Heart right ventricle (tissue), 16 donors: Measurements from ENCODE around the gene UQCC5. TPM values are rescaled to one million over a fixed set of nuclear protein-coding genes. Genes with fewer than 3 reads are reported as not detected.

Experiments used
- ATAC-seq, 8 donors: fragments of 200-7000 bp; cut with Tn5 transposase; one replicate each; pipeline ENCODE4 v1.9.1; 2020; ENCODE audit warnings: mild to moderate bottlenecking in 8 of 8, moderate library complexity in 8 of 8, moderate number of reproducible peaks in 1 of 8
- DNase-seq, 2 donors: peaks; one replicate each; pipeline ENCODE4 v3.0.0-alpha.2; 2020
- H3K27ac ChIP-seq, 10 donors: fragments of 200-600 bp; sonication (generic) in 2 of 10; one replicate each; pipeline versions ENCODE4 v1.5.0 to v1.8.0; 2020 to 2022; ENCODE audit warnings: mild to moderate bottlenecking in 3 of 10
- H3K27me3 ChIP-seq, 7 donors: fragments of 200-600 bp; one replicate each; pipeline ENCODE4 v1.8.0; 2021 to 2022; ENCODE audit warnings: mild to moderate bottlenecking in 2 of 7
- H3K36me3 ChIP-seq, 9 donors: fragments of 200-600 bp; sonication (generic) in 1 of 9; one replicate each; pipeline versions ENCODE4 v1.5.0 to v1.8.0; 2020 to 2022; ENCODE audit warnings: mild to moderate bottlenecking in 2 of 9
- H3K4me1 ChIP-seq, 9 donors: fragments of 200-600 bp; sonication (generic) in 1 of 9; one replicate each; pipeline versions ENCODE4 v1.5.0 to v1.8.0; 2020 to 2022; ENCODE audit warnings: mild to moderate bottlenecking in 4 of 9
- H3K4me3 ChIP-seq, 10 donors: fragments of 200-600 bp; sonication (generic) in 2 of 10; one replicate each; pipeline versions ENCODE4 v1.5.0 to v1.8.0; 2020 to 2022; ENCODE audit warnings: mild to moderate bottlenecking in 7 of 10, moderate library complexity in 2 of 10
- H3K9me3 ChIP-seq, 11 donors: fragments of 200-600 bp in 10 of 11; sonication (generic) in 2 of 11; one replicate each; pipeline versions ENCODE4 v1.5.0 to v1.8.0; 2013 to 2022; ENCODE audit warnings: mild to moderate bottlenecking in 2 of 11, control low read depth in 1 of 11, moderate library complexity in 1 of 11
- CTCF ChIP-seq, 9 donors: fragments of 200-600 bp; sonication (generic) in 2 of 9; IDR thresholded peaks; one replicate each; pipeline versions ENCODE4 v1.5.0 to v1.8.0; 2021 to 2022; ENCODE audit warnings: antibody characterized with exemption in 9 of 9, mild to moderate bottlenecking in 5 of 9, moderate library complexity in 1 of 9
- WGBS, 2 donors: extraction: QIAGEN DNeasy Blood & Tissue Kit; methylation state at CpG; one replicate each; pipeline ENCODE4 v1.1.7; 2013; ENCODE audit warnings: inconsistent platforms in 1 of 2; 5-methylcytosine and 5-hydroxymethylcytosine counted together
- intact Hi-C, 10 donors: fragments of 100-400 bp; cut with DNase I; formaldehyde crosslinking; loops; one replicate each; pipeline versions ENCODE4 v1.11.1 to v1.14.2; 2022
- polyA plus RNA-seq, 2 donors: library from polyadenylated mRNA; stranded (reverse); fragments of 200-250 nt; gene quantifications; one replicate each; pipeline ENCODE4 v1.2.3, GENCODE V29; 2013
- total RNA-seq, 10 donors: library from RNA; stranded (reverse); fragmentation: NEBNext Ultra II Directional in 3 of 10; extraction: Animal tissue kit (Norgen Biotek cat#: 25700) in 3 of 10; gene quantifications; one replicate each; pipeline versions ENCODE4 v1.2.1 to v1.2.4, GENCODE V29; 2021 to 2023
- donor health status: Arrhythmogenic right ventricular cardiomyopathy.
- donor health status: ischemic (EF 13 %, LVEDD 7.1; RV severe dilation, severe dysfunction).
- donor health status: healthy with polysubstance abuse.
- donor health status: DM: no; HTN: yes; CAD: no.
- donor health status: DM: no; HTN: no; CAD: no.
- donor health status: ischemic (EF 25% LVEDD 6.9; RV normal size, moderate dysfunction).
- donor health status: ischemic (EF 25% LVEDD 5.7; RV mildly dilated, moderate dysfunction).
- donor health status: healthy.
- donor health status: DM: yes; HTN: yes; CAD: no.
- donor health status: Ischemic cardiomyopathy.
- donor health status: ischemic (EF 35%, LVEDD 5.7; RV mildly dilated, moderate dysfunction).
- donor health status: nonischemic (EF 11% LVEDD 7.7; RV severe dilation, severe dysfunction).
- donor health status: DM: yes; HTN: yes; CAD: no.
- donor health status: PGD.
- donor health status: ischemic (EF 29% LVEDD 5.4; RV normal size, mild dysfunction).
- donor health status: nonischemic (EF 23%, LVEDD 6.1; RV moderate dilation, normal function).

UQCC5 gene
- total and polyA plus RNA-seq, 12 donors = 30.2 to 147 (median 70.3) TPM

GRCh38 chr3:52572221-52572620 lies 35.8 kb downstream of the UQCC5 start:
- H3K4me3 ChIP-seq = no peak overlapping the region
- H3K27ac ChIP-seq = no peak overlapping the region
- H3K9me3 ChIP-seq = no peaks in the 10 kb centered on the region
- H3K36me3 ChIP-seq = peaks cover 0 to 94% (median 22%) of the 10 kb centered on the region in 9 donors
- H3K27me3 ChIP-seq = no peaks in the 10 kb centered on the region
- DNase-seq = no peak
- intact Hi-C loops = no loop called here
- WGBS, 2 donors = 63 to 80% methylated on average over 6 of the region's 6 CpGs
- H3K4me1 ChIP-seq = peaks cover 0 to 15% (median 0%) of the 10 kb centered on the region in 9 donors
- no peak for ATAC-seq
- no peak for TF ChIP-seq CTCF (IDR thresholded peaks at IDR 0.05)

GRCh38 chr3:52574056-52574965 lies 37.9 kb downstream of the UQCC5 start:
- ATAC-seq (peak in 1 of 8 donors; percentile 27), DNase-seq (no peak)
- TF ChIP-seq CTCF (IDR thresholded peaks at IDR 0.05) = no peak
- H3K27ac ChIP-seq = peak overlapping the region in 1 of 10 donors; percentile 7
- no peaks in the 10 kb centered on the region for H3K9me3 ChIP-seq
- no peak overlapping the region for H3K4me3 ChIP-seq
- intact Hi-C loops = no loop called here
- H3K27me3 ChIP-seq = no peaks in the 10 kb centered on the region
- peaks cover 0 to 13% (median 0%) of the 10 kb centered on the region in 9 donors for H3K4me1 ChIP-seq
- 86 to 91% methylated on average over 6 of the region's 6 CpGs for WGBS, 2 donors
- peaks cover 0 to 99% (median 40%) of the 10 kb centered on the region in 9 donors for H3K36me3 ChIP-seq

Other genes starting within 250 kb of the UQCC5 start
- 1 to 10 TPM; 4.3 to 9.2 (median 4.9) TPM for gene GLYCTK, start 248.8 kb upstream of the UQCC5 start, total RNA-seq
- gene GLYCTK, start 248.8 kb upstream of the UQCC5 start, polyA plus RNA-seq = 1 to 10 TPM; 6.7 to 8.4 TPM
- 1 to 10 TPM; 1.5 to 5.9 (median 2.8) TPM for gene DNAH1, start 220.3 kb upstream of the UQCC5 start, total RNA-seq
- 1 to 10 TPM in 1 of 2 donors, under 1 TPM in 1; 0.99 to 6.4 TPM for gene DNAH1, start 220.3 kb upstream of the UQCC5 start, polyA plus RNA-seq
- gene BAP1, start 126.6 kb upstream of the UQCC5 start, total RNA-seq = 10 to 100 TPM; 37.1 to 58.2 (median 46.1) TPM
- 10 to 100 TPM; 50.6 to 51.6 TPM for gene BAP1, start 126.6 kb upstream of the UQCC5 start, polyA plus RNA-seq
- 10 to 100 TPM; 11.5 to 26.3 (median 22.4) TPM for gene PHF7, start 125.9 kb upstream of the UQCC5 start, total RNA-seq
- gene PHF7, start 125.9 kb upstream of the UQCC5 start, polyA plus RNA-seq = 1 to 10 TPM; 1.9 to 6.0 TPM
- gene SEMA3G, start 91.5 kb upstream of the UQCC5 start, total RNA-seq = 10 to 100 TPM in 9 of 10 donors, 1 to 10 TPM in 1; 8.3 to 17.8 (median 16.2) TPM
- 10 to 100 TPM; 12.1 to 13.1 TPM for gene SEMA3G, start 91.5 kb upstream of the UQCC5 start, polyA plus RNA-seq
- 1,000 to 10,000 TPM; 6,035 to 9,296 (median 8,226) TPM for gene TNNC1, start 82.6 kb upstream of the UQCC5 start, total RNA-seq
- over 10,000 TPM in 1 of 2 donors, 1,000 to 10,000 TPM in 1; 9,937 to 18,066 TPM for gene TNNC1, start 82.6 kb upstream of the UQCC5 start, polyA plus RNA-seq
- 10 to 100 TPM; 35.3 to 56.3 (median 41.9) TPM for gene NISCH, start 81.0 kb upstream of the UQCC5 start, total RNA-seq
- 10 to 100 TPM; 24.0 to 53.6 TPM for gene NISCH, start 81.0 kb upstream of the UQCC5 start, polyA plus RNA-seq
- gene STAB1, start 41.3 kb upstream of the UQCC5 start, total RNA-seq = 100 to 1,000 TPM in 2 of 10 donors, 10 to 100 TPM in 8; 17.4 to 159 (median 33.2) TPM
- 100 to 1,000 TPM in 1 of 2 donors, 10 to 100 TPM in 1; 54.1 to 231 TPM for gene STAB1, start 41.3 kb upstream of the UQCC5 start, polyA plus RNA-seq
- gene NT5DC2, start 2.7 kb upstream of the UQCC5 start, total RNA-seq = 100 to 1,000 TPM in 1 of 10 donors, 10 to 100 TPM in 9; 25.1 to 108 (median 44.5) TPM
- gene NT5DC2, start 2.7 kb upstream of the UQCC5 start, polyA plus RNA-seq = 100 to 1,000 TPM in 1 of 2 donors, 10 to 100 TPM in 1; 95.1 to 138 TPM
- gene PBRM1, start 149.3 kb downstream of the UQCC5 start, total RNA-seq = 10 to 100 TPM; 41.6 to 63.9 (median 51.7) TPM
- 1 to 10 TPM; 6.0 to 8.0 TPM for gene PBRM1, start 149.3 kb downstream of the UQCC5 start, polyA plus RNA-seq
- gene GNL3, start 149.4 kb downstream of the UQCC5 start, total RNA-seq = 10 to 100 TPM; 20.6 to 45.1 (median 25.7) TPM
- gene GNL3, start 149.4 kb downstream of the UQCC5 start, polyA plus RNA-seq = 10 to 100 TPM; 39.4 to 60.4 TPM
- 10 to 100 TPM; 23.0 to 31.9 (median 28.4) TPM for gene GLT8D1, start 169.2 kb downstream of the UQCC5 start, total RNA-seq
- gene GLT8D1, start 169.2 kb downstream of the UQCC5 start, polyA plus RNA-seq = 10 to 100 TPM; 30.1 to 37.9 TPM
- 10 to 100 TPM; 74.3 to 97.6 (median 82.2) TPM for gene SPCS1, start 169.5 kb downstream of the UQCC5 start, total RNA-seq
- 100 to 1,000 TPM in 1 of 2 donors, 10 to 100 TPM in 1; 21.7 to 122 TPM for gene SPCS1, start 169.5 kb downstream of the UQCC5 start, polyA plus RNA-seq
- gene NEK4, start 234.3 kb downstream of the UQCC5 start, total RNA-seq = 10 to 100 TPM; 12.9 to 21.4 (median 17.2) TPM
- 1 to 10 TPM; 4.6 to 5.0 TPM for gene NEK4, start 234.3 kb downstream of the UQCC5 start, polyA plus RNA-seq
- gene ITIH1, start 241.0 kb downstream of the UQCC5 start, total RNA-seq = not detected
- gene ITIH1, start 241.0 kb downstream of the UQCC5 start, polyA plus RNA-seq = under 1 TPM in 1 of 2 donors, not detected in 1; 0.13 TPM